ENCODE data around the gene KCNN3. TPM values are rescaled to one million over a fixed set of nuclear protein-coding genes. Genes with fewer than 3 reads are reported as not detected.

KCNN3 gene
- total RNA-seq, 1 donor from 2014 or later: 0.92 TPM

DNA sequence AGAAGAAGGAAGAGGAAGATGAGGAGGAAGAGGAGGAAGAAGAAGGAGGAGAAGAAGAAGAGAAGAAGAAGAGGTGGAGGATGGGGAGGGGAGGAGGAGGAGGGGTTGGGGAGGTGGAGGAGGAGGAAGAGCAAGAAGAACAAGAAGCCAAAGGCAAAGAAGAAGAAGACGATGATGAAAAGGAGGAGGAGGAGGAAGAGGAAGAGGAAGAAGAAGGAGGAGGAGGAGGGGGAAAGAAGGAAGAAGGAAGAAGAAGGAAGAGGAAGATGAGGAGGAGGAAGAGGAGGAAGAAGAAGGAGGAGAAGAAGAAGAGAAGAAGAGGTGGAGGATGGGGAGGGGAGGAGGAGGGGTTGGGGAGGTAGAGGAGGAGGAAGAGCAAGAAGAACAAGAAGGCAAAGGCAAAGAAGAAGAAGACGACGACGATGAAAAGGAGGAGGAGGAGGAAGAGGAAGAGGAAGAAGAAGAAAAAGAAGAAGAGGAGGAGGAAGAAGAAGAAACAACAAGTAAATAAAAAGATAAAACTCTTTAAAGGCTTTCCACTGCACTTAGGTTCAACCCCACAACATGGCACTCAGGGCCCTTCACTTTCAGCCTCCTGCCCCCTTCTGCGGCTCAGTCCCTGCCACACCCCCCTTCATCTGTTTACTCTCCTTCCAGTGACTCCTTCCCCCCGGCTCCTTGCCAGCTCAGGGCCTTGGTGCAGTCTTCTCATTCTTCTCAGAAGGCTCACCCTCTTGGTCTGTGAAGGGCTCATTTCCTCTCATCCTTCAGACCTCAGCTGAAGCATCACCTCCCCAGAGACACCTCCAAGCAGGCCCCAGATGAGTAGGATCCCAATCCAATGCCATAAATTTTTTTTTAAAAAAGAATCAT is 114.0 kb downstream of the KCNN3 start:
- Mint-ChIP-seq H3K27me3 (ENCODE audit: low read depth) (peaks cover 35% of the 10 kb centered on the region), H3K9me3 (ENCODE audit: low read depth) (no peaks in the 10 kb centered on the region), H3K27ac (ENCODE audit: unreplicated experiment) (no peak overlapping the region), H3K4me1 (ENCODE audit: low read depth) (peaks cover 9% of the 10 kb centered on the region), H3K36me3 (ENCODE audit: low read depth) (peaks cover 3% of the 10 kb centered on the region), H3K4me3 (ENCODE audit: unreplicated experiment) (no peak overlapping the region)
- TF ChIP-seq, protein P1, sequence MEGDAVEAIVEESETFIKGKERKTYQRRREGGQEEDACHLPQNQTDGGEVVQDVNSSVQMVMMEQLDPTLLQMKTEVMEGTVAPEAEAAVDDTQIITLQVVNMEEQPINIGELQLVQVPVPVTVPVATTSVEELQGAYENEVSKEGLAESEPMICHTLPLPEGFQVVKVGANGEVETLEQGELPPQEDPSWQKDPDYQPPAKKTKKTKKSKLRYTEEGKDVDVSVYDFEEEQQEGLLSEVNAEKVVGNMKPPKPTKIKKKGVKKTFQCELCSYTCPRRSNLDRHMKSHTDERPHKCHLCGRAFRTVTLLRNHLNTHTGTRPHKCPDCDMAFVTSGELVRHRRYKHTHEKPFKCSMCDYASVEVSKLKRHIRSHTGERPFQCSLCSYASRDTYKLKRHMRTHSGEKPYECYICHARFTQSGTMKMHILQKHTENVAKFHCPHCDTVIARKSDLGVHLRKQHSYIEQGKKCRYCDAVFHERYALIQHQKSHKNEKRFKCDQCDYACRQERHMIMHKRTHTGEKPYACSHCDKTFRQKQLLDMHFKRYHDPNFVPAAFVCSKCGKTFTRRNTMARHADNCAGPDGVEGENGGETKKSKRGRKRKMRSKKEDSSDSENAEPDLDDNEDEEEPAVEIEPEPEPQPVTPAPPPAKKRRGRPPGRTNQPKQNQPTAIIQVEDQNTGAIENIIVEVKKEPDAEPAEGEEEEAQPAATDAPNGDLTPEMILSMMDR (IDR thresholded peaks at IDR 0.05): no peak
- no peak for DNase-seq (ENCODE audit: low spot score)

DNA sequence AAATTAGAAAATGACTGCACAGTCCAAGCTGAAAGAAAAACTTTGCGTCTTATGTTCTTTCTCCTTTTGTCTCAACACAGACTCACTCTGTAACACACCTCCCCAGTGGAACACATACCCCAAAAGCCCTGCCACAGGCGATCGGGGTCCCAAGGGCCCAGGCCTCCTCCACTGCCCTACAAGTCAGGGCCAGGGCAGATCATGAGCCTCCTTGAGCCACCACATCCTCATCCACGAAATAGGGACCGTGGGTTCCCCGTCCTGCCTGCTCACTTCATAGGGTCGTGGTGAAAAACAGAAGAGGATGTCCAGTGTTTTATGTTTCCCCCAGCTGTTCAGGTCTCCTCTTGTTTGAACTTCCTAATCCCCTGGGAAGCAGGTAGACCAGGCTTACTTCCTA is 116.7 kb downstream of the KCNN3 start:
- H3K27me3 Mint-ChIP-seq (ENCODE audit: low read depth): peaks cover 27% of the 10 kb centered on the region
- H3K9me3 Mint-ChIP-seq (ENCODE audit: low read depth): no peaks in the 10 kb centered on the region
- DNase-seq (ENCODE audit: low spot score): no peak
- H3K4me3 Mint-ChIP-seq (ENCODE audit: unreplicated experiment): no peak overlapping the region
- no peak overlapping the region for H3K27ac Mint-ChIP-seq (ENCODE audit: unreplicated experiment)
- TF ChIP-seq, protein P1 (IDR thresholded peaks at IDR 0.05): no peak
- peaks cover 3% of the 10 kb centered on the region for H3K36me3 Mint-ChIP-seq (ENCODE audit: low read depth)
- peaks cover 22% of the 10 kb centered on the region for H3K4me1 Mint-ChIP-seq (ENCODE audit: low read depth)

DNA sequence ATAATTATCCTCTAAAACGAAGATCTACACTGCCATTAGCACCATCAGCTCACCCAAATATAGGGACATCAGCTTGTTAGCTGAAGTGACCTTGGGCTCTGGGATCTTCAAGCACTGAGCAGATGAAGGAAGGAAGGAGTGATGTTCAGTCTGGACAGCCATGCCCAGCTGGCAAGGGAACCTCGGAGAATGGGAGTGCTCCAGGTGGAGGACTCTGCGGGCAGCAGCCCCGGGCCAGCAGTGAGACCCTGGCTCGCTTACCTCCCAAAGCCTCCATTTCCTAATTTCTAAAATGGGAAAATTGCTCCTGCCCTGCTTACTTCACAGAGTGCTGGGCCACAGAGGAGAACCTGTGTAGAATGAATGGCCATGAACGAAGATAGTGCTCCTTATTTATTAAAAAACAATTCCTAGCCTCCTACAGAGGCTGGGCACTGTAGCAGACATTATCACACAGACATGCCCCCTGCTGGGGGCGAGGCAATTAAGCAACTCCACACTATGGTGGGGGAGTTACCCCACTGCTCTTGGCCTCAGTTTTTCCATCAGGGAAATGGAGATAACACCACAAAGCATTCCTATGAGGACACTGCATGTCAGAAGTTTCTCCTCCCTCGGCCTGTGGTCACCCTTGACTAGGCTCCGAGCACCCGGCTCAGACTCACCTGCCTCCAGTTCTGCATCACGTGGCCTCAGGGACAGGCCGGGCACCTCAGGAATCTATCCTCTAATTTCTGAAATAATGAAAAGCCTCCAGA is 117.6 kb downstream of the KCNN3 start:
- Mint-ChIP-seq H3K9me3 (ENCODE audit: low read depth) (no peaks in the 10 kb centered on the region), H3K36me3 (ENCODE audit: low read depth) (peaks cover 3% of the 10 kb centered on the region), H3K4me3 (ENCODE audit: unreplicated experiment) (no peak overlapping the region), H3K27me3 (ENCODE audit: low read depth) (peaks cover 25% of the 10 kb centered on the region), H3K27ac (ENCODE audit: unreplicated experiment) (no peak overlapping the region), H3K4me1 (ENCODE audit: low read depth) (peaks cover 31% of the 10 kb centered on the region)
- TF ChIP-seq, protein P1 (IDR thresholded peaks at IDR 0.05): peak; percentile 26
- no peak for DNase-seq (ENCODE audit: low spot score)

DNA sequence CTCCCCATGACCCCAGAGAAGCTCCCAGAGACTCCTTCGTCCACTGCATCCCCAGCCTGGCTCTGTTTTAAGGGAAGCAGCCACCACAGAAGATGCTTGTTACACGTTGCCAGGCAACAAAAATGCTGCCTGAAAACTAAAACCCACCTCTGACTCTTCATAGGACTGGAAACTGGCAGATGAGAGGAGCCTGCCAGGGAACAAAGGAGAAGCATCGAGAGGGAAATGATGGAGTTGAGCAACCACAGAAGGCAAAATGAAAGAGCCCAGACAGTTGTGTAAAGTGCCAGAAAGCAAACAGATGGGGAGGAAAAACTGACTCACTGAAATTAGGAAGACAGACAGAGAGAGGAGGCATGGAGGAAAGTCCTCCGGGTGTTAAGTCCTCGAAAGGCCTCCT is 118.4 kb downstream of the KCNN3 start:
- DNase-seq (ENCODE audit: low spot score): no peak
- peaks cover 39% of the 10 kb centered on the region for H3K4me1 Mint-ChIP-seq (ENCODE audit: low read depth)
- no peak overlapping the region for H3K4me3 Mint-ChIP-seq (ENCODE audit: unreplicated experiment)
- H3K27me3 Mint-ChIP-seq (ENCODE audit: low read depth): peaks cover 27% of the 10 kb centered on the region
- H3K36me3 Mint-ChIP-seq (ENCODE audit: low read depth): peaks cover 3% of the 10 kb centered on the region
- peak overlapping the region; percentile 61 for H3K27ac Mint-ChIP-seq (ENCODE audit: unreplicated experiment)
- no peaks in the 10 kb centered on the region for H3K9me3 Mint-ChIP-seq (ENCODE audit: low read depth)
- TF ChIP-seq, protein P1 (IDR thresholded peaks at IDR 0.05): no peak
